HepG2 (cell line): ENCODE measurements around the gene ZNF491. TPM values are rescaled to one million over a fixed set of nuclear protein-coding genes. Genes with fewer than 3 reads are reported as not detected.

Experiments used
- ATAC-seq: fragments of 200-7000 bp; cut with Tn5 transposase; 3 replicates; pipeline ENCODE4 v1.9.1; 2020; ENCODE audit warnings: mild to moderate bottlenecking, moderate library complexity
- BruUV-seq: library from RNA; stranded (reverse); fragments of 400-500 nt; replicated peaks from 2 replicates; lab custom pipeline; 2021; lab: Mats Ljungman, UMichigan
- CTCF ChIA-PET: fragments of 300-600 bp; formaldehyde crosslinking; extraction: SDS; loops from one replicate; lab custom pipeline; 2021; ENCODE audit warnings: low total read pairs, inconsistent platforms, low intra/inter-chr PET ratio; lab: Yijun Ruan, JAX
- POLR2A ChIA-PET: fragments of 350-600 bp; sonication (Branson Sonifier 250); formaldehyde crosslinking; loops from one replicate; lab custom pipeline; 2020; ENCODE audit warnings: antibody characterized with exemption, inconsistent platforms; lab: Yijun Ruan, JAX
- DNase-seq: peaks from one replicate; pipeline ENCODE4 v3.0.0-alpha.2; 2015; ENCODE audit warnings: low spot score
- FAIRE-seq: peaks from 3 replicates; lab custom pipeline; 2011; peaks lifted over from hg19 to GRCh38; lab: Jason Lieb, UNC
- H2AFZ ChIP-seq: one replicate; pipeline ENCODE4 v1.6.1; 2011; ENCODE audit warnings: low read length, inconsistent platforms
- H3K27ac ChIP-seq: fragments of 300-600 bp; 3 replicates; pipeline ENCODE4 v1.8.0; 2011; ENCODE audit warnings: mixed run types, mild to moderate bottlenecking, mixed read lengths, low read length, inconsistent platforms; ENCODE audit not compliant: insufficient read depth; ENCODE audit errors: extremely low read length
- H3K27me3 ChIP-seq, 2 experiments: fragments of 200-600 bp in 1 of 2; 2 replicates in 1 of 2; 3 replicates in 1 of 2; pipeline versions ENCODE4 v1.6.0 to v1.8.0; 2011; ENCODE audit warnings: low read length in 2 of 2, mild to moderate bottlenecking in 2 of 2, moderate library complexity in 2 of 2, inconsistent platforms in 1 of 2; ENCODE audit not compliant: insufficient read depth in 2 of 2, control insufficient read depth in 1 of 2
- H3K36me3 ChIP-seq, 2 experiments: fragments of 200-600 bp in 1 of 2; replicated peaks in 1 of 2; 2 replicates in 1 of 2; 3 replicates in 1 of 2; pipeline versions ENCODE4 v1.5.1 to v1.8.0; 2011; ENCODE audit warnings: low read length in 2 of 2, inconsistent platforms in 1 of 2; ENCODE audit not compliant: insufficient read depth in 2 of 2, control insufficient read depth in 1 of 2
- H3K4me1 ChIP-seq: 2 replicates; pipeline ENCODE4 v1.5.1; 2012; ENCODE audit warnings: low read length, inconsistent platforms; ENCODE audit not compliant: insufficient read depth
- H3K4me2 ChIP-seq: 2 replicates; pipeline ENCODE4 v1.6.0; 2011; ENCODE audit warnings: low read depth, low read length, inconsistent platforms
- H3K4me3 ChIP-seq, 3 experiments: fragments of 200-600 bp in 1 of 3; sonication (generic), shearing (Covaris generic) in 1 of 3; replicated peaks in 1 of 3; 2 replicates each; pipeline ENCODE4 v1.5.1; 2011 to 2016; ENCODE audit warnings: low read length in 3 of 3, inconsistent platforms in 2 of 3, low read depth in 2 of 3, mild to moderate bottlenecking in 2 of 3, control low read depth in 1 of 3, mixed read lengths in 1 of 3; ENCODE audit not compliant: insufficient read depth in 1 of 3
- H3K79me2 ChIP-seq: one replicate; pipeline ENCODE4 v1.6.1; 2011; ENCODE audit warnings: low read length, inconsistent platforms; ENCODE audit not compliant: insufficient read depth
- H3K9ac ChIP-seq: 2 replicates; pipeline ENCODE4 v1.6.0; 2011; ENCODE audit warnings: mild to moderate bottlenecking, low read depth, low read length, inconsistent platforms; ENCODE audit not compliant: insufficient read depth
- H3K9me3 ChIP-seq: 2 replicates; pipeline ENCODE4 v1.5.1; 2012; ENCODE audit warnings: mild to moderate bottlenecking, low read length
- H4K20me1 ChIP-seq: 2 replicates; pipeline ENCODE4 v1.6.0; 2011; ENCODE audit warnings: inconsistent platforms, mild to moderate bottlenecking, low read length, moderate library complexity; ENCODE audit not compliant: insufficient read depth
- ARNT2 ChIP-seq: sonication (generic); formaldehyde crosslinking; IDR thresholded peaks from 2 replicates; pipeline ENCODE4 v1.8.0; 2022; ENCODE audit warnings: mild to moderate bottlenecking, low read depth, missing genetic modification reagents, moderate library complexity
- CHD2 ChIP-seq: IDR thresholded peaks from 2 replicates; pipeline ENCODE4 v1.6.1; 2011; ENCODE audit warnings: low read depth, low read length, improper control_type of control experiment
- ELF3 ChIP-seq: IDR thresholded peaks from 2 replicates; pipeline ENCODE4 v1.6.1; 2016; ENCODE audit warnings: missing genetic modification reagents, missing compliant biosample characterization
- MIER3 ChIP-seq: IDR thresholded peaks from 2 replicates; pipeline ENCODE4 v1.6.1; 2016; ENCODE audit warnings: missing compliant biosample characterization, borderline replicate concordance
- SIN3A ChIP-seq: IDR thresholded peaks from 2 replicates; pipeline ENCODE4 v1.6.1; 2011; ENCODE audit warnings: low read depth, mild to moderate bottlenecking, control low read depth, low read length, borderline replicate concordance
- SP4 ChIP-seq: sonication (generic); formaldehyde crosslinking; IDR thresholded peaks from 2 replicates; pipeline ENCODE4 v1.8.1; 2023; ENCODE audit warnings: mild to moderate bottlenecking, missing genetic modification reagents
- THAP7 ChIP-seq: sonication (generic); formaldehyde crosslinking; IDR thresholded peaks from 2 replicates; pipeline ENCODE4 v1.8.1; 2023; ENCODE audit warnings: mild to moderate bottlenecking, missing genetic modification reagents
- U2AF1 ChIP-seq: fragments of 200-400 bp; formaldehyde crosslinking; optimal IDR thresholded peaks from 2 replicates; pipeline ENCODE3; 2017; ENCODE audit warnings: mild to moderate bottlenecking, low read depth, low read length
- U2AF2 ChIP-seq: fragments of 200-400 bp; formaldehyde crosslinking; IDR thresholded peaks from 2 replicates; pipeline ENCODE4 v1.6.1; 2017; ENCODE audit warnings: low read depth, mild to moderate bottlenecking, low read length
- ZBTB7A ChIP-seq: sonication (generic); formaldehyde crosslinking; IDR thresholded peaks from 2 replicates; pipeline ENCODE4 v1.8.0; 2022; ENCODE audit warnings: mild to moderate bottlenecking, missing genetic modification reagents
- ZC3H13 ChIP-seq: sonication (generic); formaldehyde crosslinking; IDR thresholded peaks from 2 replicates; pipeline ENCODE4 v1.8.1; 2023; ENCODE audit warnings: mild to moderate bottlenecking, missing genetic modification reagents, moderate library complexity
- ZFP37 ChIP-seq: sonication (generic); formaldehyde crosslinking; IDR thresholded peaks from 2 replicates; pipeline ENCODE4 v1.4.0; 2020; ENCODE audit warnings: missing genetic modification reagents, borderline replicate concordance
- ZHX1 ChIP-seq: sonication (generic); formaldehyde crosslinking; IDR thresholded peaks from 2 replicates; pipeline ENCODE4 v1.8.1; 2022; ENCODE audit warnings: low read depth, mild to moderate bottlenecking, missing genetic modification reagents
- ZNF567 ChIP-seq: sonication (generic); formaldehyde crosslinking; IDR thresholded peaks from 2 replicates; pipeline ENCODE4 v1.8.1; 2023; ENCODE audit warnings: mild to moderate bottlenecking, missing genetic modification reagents, borderline replicate concordance
- ZNF737 ChIP-seq: sonication (generic); formaldehyde crosslinking; IDR thresholded peaks from 2 replicates; pipeline ENCODE4 v1.5.0; 2020; ENCODE audit warnings: missing genetic modification reagents, mild to moderate bottlenecking, borderline replicate concordance
- ZNF780A ChIP-seq: sonication (generic); formaldehyde crosslinking; IDR thresholded peaks from 2 replicates; pipeline ENCODE4 v1.8.0; 2022; ENCODE audit warnings: mild to moderate bottlenecking, missing genetic modification reagents, moderate library complexity
- WGBS: methylation state at CpG from one replicate; pipeline ENCODE4 v1.1.6; 2017; ENCODE audit warnings: low lambda C conversion rate; 5-methylcytosine and 5-hydroxymethylcytosine counted together
- in situ Hi-C: cut with HindIII; loops from 2 replicates; pipeline ENCODE4 v1.10.0; 2017; ENCODE audit warnings: low pct_unique_long_range_greater_than_20kb; ENCODE audit not compliant: extremely low pct_ligation_motif_present
- intact Hi-C: fragments of 100-400 bp; cut with micrococcal nuclease; formaldehyde crosslinking; loops from one replicate; pipeline ENCODE4 v1.10.0; 2022; ENCODE audit not compliant: unreplicated experiment
- polyA plus RNA-seq, 8 experiments: library from polyadenylated mRNA; depleted of rRNA in 3 of 8; stranded (reverse) in 7 of 8; unstranded in 1 of 8; fragments of >200 nt; fragmentation: Illumina TruSeq in 4 of 8; extraction: Trizol in 4 of 8; gene quantifications; 2 replicates each; pipeline versions ENCODE4 v1.2.1 to v1.2.3, GENCODE V29; 2011 to 2016; ENCODE audit warnings: low read depth in 4 of 8, missing spikeins in 1 of 8, mixed read lengths in 1 of 8; ENCODE audit not compliant: insufficient read depth in 1 of 8
- total RNA-seq, 5 experiments: library from RNA; depleted of rRNA; stranded (reverse); fragments of >200 nt; fragmentation: Illumina TruSeq; extraction: Trizol; gene quantifications; 2 replicates each; pipeline ENCODE4 v1.2.3, GENCODE V29; 2016; ENCODE audit warnings: low read depth in 1 of 5

Gene ZNF491
- total and polyA plus RNA-seq, 2 of the 13 experiments (the other 11 are each of a cell fraction or from before 2014, with no cell fraction given): 0.57 to 2.2 TPM

- 0 out of 2 replicates have a peak, but pooled peaks have one; percentile 32 for TF ChIP-seq ZC3H13 (CRISPR knock-in tag)
- TF ChIP-seq THAP7 (CRISPR knock-in tag): 0 out of 2 replicates have a peak, but pooled peaks have one; percentile 28
- TF ChIP-seq ARNT2: peak; percentile 17; the same call in 1 of the 2 replicates
- no peak for TF ChIP-seq ELF3
- ChIA-PET POLR2A (interaction anchor here (0.6 to 4.5 kb wide), 4 partner anchors 10 to 73 kb away, joined by 3 to 27 read pairs (median 3); partner anchors contain the start of genes ZNF491 and ZNF69), CTCF (interaction anchor here (0.9 kb wide), 1 partner anchor 18 kb away, joined by 3 read pairs; no protein-coding TSS in a partner anchor)
- Histone ChIP-seq H4K20me1 (no peaks in the 10 kb centered on the region), H3K36me3 (no peaks in the 10 kb centered on the region; a peak in 1 of 5 replicates), H3K9me3 (no peaks in the 10 kb centered on the region), H3K79me2 (peaks cover 6% of the 10 kb centered on the region), H3K27ac (peak overlapping the region; percentile 89), H3K9ac (peak overlapping the region; percentile 95), H2AFZ (no peak overlapping the region), H3K4me1 (peaks cover 32% of the 10 kb centered on the region), H3K27me3 (no peaks in the 10 kb centered on the region; a peak in 1 of 5 replicates), H3K4me3 (peak overlapping the region; percentile 84 to 99 (median 91)), H3K4me2 (peak overlapping the region; percentile 99)
- WGBS: 6% methylated on average over 12 of the region's 13 CpGs
- BruUV-seq: no TSS peak
- ATAC-seq (peak; percentile 45), FAIRE-seq (no peak), DNase-seq (no peak)
- intact Hi-C loops (no loop called here), in situ Hi-C loops (no loop called here)
Measured at GRCh38 chr19:11814700-11815035, 16.3 kb downstream of the ZNF491 start.

- DNase-seq (no peak), FAIRE-seq (no peak), ATAC-seq (no peak)
- Histone ChIP-seq H3K9me3 (no peaks in the 10 kb centered on the region), H3K9ac (no peak overlapping the region), H2AFZ (no peak overlapping the region), H3K36me3 (no peaks in the 10 kb centered on the region; a peak in 1 of 5 replicates), H4K20me1 (no peaks in the 10 kb centered on the region), H3K4me2 (no peak overlapping the region), H3K27ac (no peak overlapping the region), H3K4me1 (no peaks in the 10 kb centered on the region), H3K79me2 (peaks cover 3% of the 10 kb centered on the region), H3K4me3 (no peak overlapping the region), H3K27me3 (no peaks in the 10 kb centered on the region)
- no TSS peak for BruUV-seq
- in situ Hi-C loops: no loop called here
- 100% methylated on average over 5 of the region's 5 CpGs for WGBS
- CTCF ChIA-PET: no interaction called here
- intact Hi-C loops: no loop called here
- POLR2A ChIA-PET: no interaction called here
- TF ChIP-seq SIN3A: no peak
- TF ChIP-seq ZHX1 (CRISPR knock-in tag): no peak
- TF ChIP-seq ZNF780A (CRISPR knock-in tag): no peak
- TF ChIP-seq ZFP37 (CRISPR knock-in tag): no peak
- TF ChIP-seq ZBTB7A (CRISPR knock-in tag): no peak
- no peak for TF ChIP-seq CHD2
- no peak for TF ChIP-seq SP4
- TF ChIP-seq MIER3 (CRISPR knock-in tag): no peak
- TF ChIP-seq ZNF567: no peak
- TF ChIP-seq U2AF1: no peak
- no peak for TF ChIP-seq ZNF737 (CRISPR knock-in tag)
- TF ChIP-seq U2AF2: no peak
Measured at GRCh38 chr19:11821474-11822109, 23.3 kb downstream of the ZNF491 start.
